H1 (cell line): Measurements from ENCODE around the gene MPV17L2. TPM values are rescaled to one million over a fixed set of nuclear protein-coding genes. Genes with fewer than 3 reads are reported as not detected.

ENCODE experiments used
- CTCF ChIA-PET: fragments of 300-600 bp; sonication (Branson Sonifier 250); formaldehyde crosslinking; loops from one replicate; lab custom pipeline; 2021; ENCODE audit not compliant: partially characterized antibody; lab: Charles Lee
- POLR2A ChIA-PET: fragments of 300-600 bp; sonication (Branson Sonifier 250); formaldehyde crosslinking; loops from one replicate; lab custom pipeline; 2021; ENCODE audit warnings: inconsistent platforms; ENCODE audit not compliant: partially characterized antibody; lab: Charles Lee
- DNase-seq, 2 experiments: peaks; one replicate each; pipeline versions ENCODE4 v3.0.0 to v3.0.0-alpha.2; 2010 to 2022; ENCODE audit warnings: low spot score in 2 of 2, low read depth in 1 of 2, mixed read lengths in 1 of 2
- FAIRE-seq: peaks from 2 replicates; lab custom pipeline; 2011; peaks lifted over from hg19 to GRCh38; lab: Jason Lieb, UNC
- H2AFZ ChIP-seq: 2 replicates; pipeline ENCODE4 v1.8.1; 2012; ENCODE audit warnings: low read length, inconsistent platforms
- H2AK5ac ChIP-seq: 2 replicates; pipeline ENCODE4 v1.6.1; 2013; ENCODE audit warnings: low read depth, low read length
- H2BK120ac ChIP-seq: replicated peaks from 2 replicates; pipeline ENCODE3; 2013; ENCODE audit warnings: low read depth, low read length, inconsistent platforms
- H2BK12ac ChIP-seq: 2 replicates; pipeline ENCODE4 v1.6.1; 2013; ENCODE audit warnings: low read depth, low read length
- H2BK15ac ChIP-seq: 2 replicates; pipeline ENCODE4 v1.6.1; 2013; ENCODE audit warnings: low read length
- H2BK20ac ChIP-seq: 2 replicates; pipeline ENCODE4 v1.6.1; 2013; ENCODE audit warnings: low read length
- H2BK5ac ChIP-seq: 2 replicates; pipeline ENCODE4 v1.6.1; 2013; ENCODE audit warnings: low read depth, low read length
- H3K14ac ChIP-seq: 2 replicates; pipeline ENCODE4 v1.6.1; 2013; ENCODE audit warnings: inconsistent platforms; ENCODE audit not compliant: insufficient read length
- H3K18ac ChIP-seq: 2 replicates; pipeline ENCODE4 v1.6.1; 2013; ENCODE audit warnings: low read length; ENCODE audit errors: extremely low read depth
- H3K23ac ChIP-seq: 2 replicates; pipeline ENCODE4 v1.6.1; 2013; ENCODE audit warnings: inconsistent platforms; ENCODE audit not compliant: insufficient read length
- H3K23me2 ChIP-seq: 2 replicates; pipeline ENCODE4 v1.6.1; 2013; ENCODE audit warnings: low read depth, low read length
- H3K27ac ChIP-seq: 2 replicates; pipeline ENCODE4 v1.6.1; 2011; ENCODE audit warnings: low read depth, low read length, inconsistent platforms
- H3K27me3 ChIP-seq, 4 experiments: replicated peaks in 1 of 4; 1 replicate in 1 of 4; 2 replicates in 3 of 4; pipeline versions ENCODE4 v1.6.1 to v1.8.1; 2011 to 2013; ENCODE audit warnings: low read length in 3 of 4, mild to moderate bottlenecking in 3 of 4, inconsistent platforms in 2 of 4, mixed read lengths in 2 of 4, moderate library complexity in 1 of 4; ENCODE audit not compliant: control insufficient read depth in 3 of 4, insufficient read depth in 3 of 4; ENCODE audit errors: extremely low read depth in 1 of 4
- H3K36me3 ChIP-seq, 4 experiments: 2 replicates each; pipeline versions ENCODE4 v1.6.1 to v1.8.1; 2011 to 2013; ENCODE audit warnings: mild to moderate bottlenecking in 4 of 4, low read length in 3 of 4, moderate library complexity in 2 of 4, control low read depth in 1 of 4, inconsistent platforms in 1 of 4; ENCODE audit not compliant: insufficient read depth in 4 of 4, control insufficient read depth in 2 of 4
- H3K4ac ChIP-seq: replicated peaks from 2 replicates; pipeline ENCODE3; 2013; ENCODE audit warnings: low read length, low read depth, mixed read lengths, inconsistent platforms; ENCODE audit not compliant: insufficient read length
- H3K4me1 ChIP-seq, 4 experiments: replicated peaks in 1 of 4; 1 replicate in 1 of 4; 2 replicates in 3 of 4; pipeline versions ENCODE4 v1.6.1 to v1.8.1; 2011 to 2013; ENCODE audit warnings: low read length in 3 of 4, inconsistent platforms in 2 of 4, mixed read lengths in 1 of 4; ENCODE audit not compliant: insufficient read depth in 4 of 4, control insufficient read depth in 3 of 4
- H3K4me2 ChIP-seq, 2 experiments: 2 replicates each; pipeline versions ENCODE4 v1.6.1 to v1.8.1; 2011 to 2013; ENCODE audit warnings: low read depth in 2 of 2, low read length in 2 of 2, control low read depth in 1 of 2, inconsistent platforms in 1 of 2, mild to moderate bottlenecking in 1 of 2; ENCODE audit not compliant: insufficient read depth in 1 of 2
- H3K4me3 ChIP-seq, 4 experiments: fragments of 200-600, 300-600 bp in 1 of 4; sonication (generic), shearing (Covaris generic), sonication (Bioruptor Twin) in 1 of 4; 2 replicates each; pipeline versions ENCODE4 v1.5.1 to v1.8.1; 2011 to 2016; ENCODE audit warnings: low read length in 4 of 4, low read depth in 3 of 4, control low read depth in 2 of 4, inconsistent platforms in 2 of 4, mild to moderate bottlenecking in 2 of 4, mixed read lengths in 1 of 4, moderate library complexity in 1 of 4; ENCODE audit not compliant: insufficient read depth in 2 of 4; ENCODE audit errors: extremely low read depth in 1 of 4
- H3K56ac ChIP-seq: replicated peaks from 2 replicates; pipeline ENCODE3; 2013; ENCODE audit warnings: low read depth, mild to moderate bottlenecking, mixed read lengths, low read length, inconsistent platforms; ENCODE audit not compliant: insufficient read length
- H3K79me1 ChIP-seq: 2 replicates; pipeline ENCODE4 v1.6.1; 2013; ENCODE audit warnings: low read depth, low read length, control low read depth
- H3K79me2 ChIP-seq, 2 experiments: 2 replicates each; pipeline versions ENCODE4 v1.6.1 to v1.8.1; 2012 to 2013; ENCODE audit warnings: low read length in 2 of 2, mild to moderate bottlenecking in 2 of 2, inconsistent platforms in 1 of 2; ENCODE audit not compliant: insufficient read depth in 2 of 2, control insufficient read depth in 1 of 2
- H3K9ac ChIP-seq, 4 experiments: replicated peaks in 1 of 4; 1 replicate in 1 of 4; 2 replicates in 3 of 4; pipeline versions ENCODE4 v1.6.1 to v1.8.1; 2011 to 2013; ENCODE audit warnings: low read depth in 3 of 4, low read length in 3 of 4, control low read depth in 2 of 4, mild to moderate bottlenecking in 2 of 4, moderate library complexity in 2 of 4, inconsistent platforms in 1 of 4; ENCODE audit errors: extremely low read depth in 1 of 4
- H3K9me3 ChIP-seq, 2 experiments: 2 replicates each; pipeline versions ENCODE4 v1.6.1 to v1.8.1; 2012 to 2013; ENCODE audit warnings: mild to moderate bottlenecking in 2 of 2, moderate library complexity in 2 of 2, control low read depth in 1 of 2, inconsistent platforms in 1 of 2, low read depth in 1 of 2, low read length in 1 of 2, mixed read lengths in 1 of 2; ENCODE audit not compliant: insufficient read depth in 2 of 2
- H4K20me1 ChIP-seq, 2 experiments: replicated peaks in 1 of 2; 2 replicates each; pipeline versions ENCODE3 to v1.8.1; 2011 to 2013; ENCODE audit warnings: inconsistent platforms in 2 of 2, low read length in 2 of 2, mild to moderate bottlenecking in 1 of 2; ENCODE audit not compliant: insufficient read depth in 2 of 2, control insufficient read depth in 1 of 2
- H4K5ac ChIP-seq: 2 replicates; pipeline ENCODE4 v1.6.1; 2013; ENCODE audit warnings: low read length, low read depth, mixed read lengths, inconsistent platforms; ENCODE audit not compliant: insufficient read length
- H4K8ac ChIP-seq: 2 replicates; pipeline ENCODE4 v1.8.0; 2013; ENCODE audit warnings: mild to moderate bottlenecking, moderate library complexity, low read length, inconsistent platforms; ENCODE audit not compliant: insufficient read depth; ENCODE audit errors: extremely low read depth
- H4K91ac ChIP-seq: replicated peaks from 2 replicates; pipeline ENCODE3; 2013; ENCODE audit warnings: low read length, mixed read lengths, inconsistent platforms; ENCODE audit not compliant: insufficient read length
- CHD2 ChIP-seq: IDR thresholded peaks from 2 replicates; pipeline ENCODE4 v1.6.1; 2012; ENCODE audit warnings: low read length, improper control_type of control experiment
- CREB1 ChIP-seq: IDR thresholded peaks from 2 replicates; pipeline ENCODE4 v1.6.1; 2012; ENCODE audit warnings: inconsistent platforms
- EZH2 ChIP-seq: fragments of 200-600 bp; sonication (generic); IDR thresholded peaks from 2 replicates; pipeline ENCODE4 v1.7.1; 2012; ENCODE audit warnings: low read depth, mild to moderate bottlenecking, moderate library complexity, low read length, inconsistent platforms; ENCODE audit not compliant: severe bottlenecking
- NRF1 ChIP-seq: IDR thresholded peaks from 2 replicates; pipeline ENCODE4 v1.6.1; 2011; ENCODE audit warnings: mild to moderate bottlenecking, low read depth, low read length, improper control_type of control experiment
- SIN3A ChIP-seq, 2 experiments: IDR thresholded peaks in 1 of 2; conservative IDR thresholded peaks in 1 of 2; 2 replicates each; pipeline ENCODE4 v1.6.1; 2011 to 2012; ENCODE audit warnings: low read length in 2 of 2, improper control_type of control experiment in 1 of 2, low read depth in 1 of 2, mild to moderate bottlenecking in 1 of 2
- SP1 ChIP-seq: IDR thresholded peaks from 2 replicates; pipeline ENCODE4 v1.6.1; 2011; ENCODE audit warnings: low read depth, low read length
- SP2 ChIP-seq: IDR thresholded peaks from 2 replicates; pipeline ENCODE4 v1.6.1; 2012; ENCODE audit warnings: mild to moderate bottlenecking, low read length, inconsistent platforms
- SP4 ChIP-seq: IDR thresholded peaks from 2 replicates; pipeline ENCODE4 v1.6.1; 2012; ENCODE audit warnings: low read length, inconsistent platforms
- WGBS, 2 experiments: shearing (Covaris generic) in 1 of 2; methylation state at CpG; one replicate each; pipeline versions ENCODE4 v1.1.6 to v1.1.7; 2013 to 2015; ENCODE audit warnings: low lambda C conversion rate in 2 of 2, mixed read lengths in 2 of 2, inconsistent platforms in 1 of 2, low coverage in 1 of 2, missing lambda C conversion rate in 1 of 2; ENCODE audit not compliant: insufficient replicate concordance in 2 of 2, insufficient coverage in 1 of 2, insufficient read length in 1 of 2; ENCODE audit errors: extremely low coverage in 1 of 2, missing lambda C conversion rate in 1 of 2; 5-methylcytosine and 5-hydroxymethylcytosine counted together
- polyA plus RNA-seq, 7 experiments: library from polyadenylated mRNA; depleted of rRNA in 3 of 7; stranded (reverse) in 5 of 7; unstranded in 2 of 7; fragments of >200 nt in 5 of 7; fragments of 200-250 nt in 2 of 7; gene quantifications; 1 replicate in 5 of 7; 2 replicates in 1 of 7; 4 replicates in 1 of 7; pipeline versions ENCODE4 v1.2.1 to v1.2.3, GENCODE V29; 2011 to 2013; ENCODE audit warnings: missing spikeins in 2 of 7, mixed read lengths in 2 of 7
- total RNA-seq: library from RNA; stranded (reverse); fragmentation: NEBNext Ultra II Directional; extraction: Animal tissue kit (Norgen Biotek cat#: 25700); gene quantifications from 2 replicates; pipeline ENCODE4 v1.2.1, GENCODE V29; 2021
- TF ChIP-seq, protein P1 (sequence below), 3 experiments: IDR thresholded peaks; 1 replicate in 2 of 3; 2 replicates in 1 of 3; pipeline versions ENCODE4 v1.5.1 to v1.6.1; 2011; ENCODE audit warnings: low read length in 3 of 3, mild to moderate bottlenecking in 3 of 3, inconsistent platforms in 2 of 3, low read depth in 1 of 3, moderate library complexity in 1 of 3; ENCODE audit not compliant: insufficient read depth in 1 of 3; ENCODE audit errors: control extremely low read depth in 1 of 3

Gene MPV17L2
- total and polyA plus RNA-seq, 2 of the 8 experiments (the other 6 are each of a cell fraction or from before 2014, with no cell fraction given), result 24.2 to 82.6 TPM

GRCh38 chr19:18203863-18204393 lies 10.9 kb downstream of the MPV17L2 start, which contains the start of gene RAB3A:
Gene RAB3A, minus strand, starts transcription at chr19:18204042. Its CDS starts 1,302 bp downstream, at chr19:18202740.
- 0 out of 4 replicates have a peak, but pooled peaks cover 0 to 4% of the 10 kb centered on the region in 2 experiments for H3K79me2 ChIP-seq
- WGBS, 2 experiments, result 1% methylated on average over 43 of the region's 50 CpGs; no CpG with 5 or more reads in 1 of the 2 experiments
- peak within 1 kb of the TSS in 3 of 4 experiments; percentile 52 to 70 (median 67); a peak in 6 of 7 replicates for H3K9ac ChIP-seq
- FAIRE-seq (peak; percentile 7), DNase-seq (peak; percentile 97 to 100)
- peak within 1 kb of the TSS; percentile 94 for H3K56ac ChIP-seq
- no peak within 1 kb of the TSS for H3K23ac ChIP-seq
- H3K36me3 ChIP-seq, result peaks cover 0 to 3% (median 1%) of the 10 kb centered on the region in 4 experiments; a peak in 5 of 8 replicates
- H3K23me2 ChIP-seq, result peaks cover 12% of the 10 kb centered on the region
- H3K14ac ChIP-seq, result no peak within 1 kb of the TSS
- H3K27ac ChIP-seq, result peak within 1 kb of the TSS; percentile 76
- H3K4me3 ChIP-seq, result peak within 1 kb of the TSS; percentile 56 to 83 (median 78)
- peak within 1 kb of the TSS; percentile 73 for H4K5ac ChIP-seq
- H3K27me3 ChIP-seq, result no peaks in the 10 kb centered on the region; a peak in 1 of 7 replicates
- peaks cover 5% of the 10 kb centered on the region; the same call in 1 of the 2 replicates for H3K79me1 ChIP-seq
- no peak within 1 kb of the TSS for H2AK5ac ChIP-seq
- peaks cover 1 to 13% of the 10 kb centered on the region in 2 experiments for H4K20me1 ChIP-seq
- ChIA-PET POLR2A (interaction anchor here (0.6 to 7.3 kb wide), 11 partner anchors 9 to 271 kb away, joined by 3 to 65 read pairs (median 6); partner anchors contain the start of genes CCDC124, JUND and MPV17L2), CTCF (interaction anchor here (0.6 to 11.5 kb wide), 12 partner anchors 9 to 134 kb away, joined by 3 to 305 read pairs (median 3); partner anchors contain the start of gene PDE4C)
- H2BK12ac ChIP-seq, result peak within 1 kb of the TSS; percentile 68
- H4K8ac ChIP-seq, result peak within 1 kb of the TSS; percentile 75; the same call in 1 of the 2 replicates
- peaks cover 0 to 11% (median 7%) of the 10 kb centered on the region in 4 experiments; a peak in 5 of 7 replicates for H3K4me1 ChIP-seq
- no peaks in the 10 kb centered on the region for H3K9me3 ChIP-seq
- peak within 1 kb of the TSS; percentile 79 to 92 for H3K4me2 ChIP-seq
- H3K4ac ChIP-seq, result no peak within 1 kb of the TSS
- H2AFZ ChIP-seq, result no peak within 1 kb of the TSS
- 0 out of 2 replicates have a peak within 1 kb of the TSS, but pooled peaks have one; percentile 48 for H2BK20ac ChIP-seq
- H2BK15ac ChIP-seq, result peak within 1 kb of the TSS; percentile 2; the same call in 1 of the 2 replicates
- H2BK5ac ChIP-seq, result peak within 1 kb of the TSS; percentile 87
- peak within 1 kb of the TSS; percentile 84 for H3K18ac ChIP-seq
- peak within 1 kb of the TSS; percentile 63 for H4K91ac ChIP-seq
- peak within 1 kb of the TSS; percentile 51 for H2BK120ac ChIP-seq
- TF ChIP-seq EZH2, result no peak
- peak; percentile 92 for TF ChIP-seq CREB1
- TF ChIP-seq CHD2, result peak; percentile 97
- peak; percentile 48 to 63; a peak in 2 of 4 replicates for TF ChIP-seq SIN3A (conservative IDR thresholded peaks at IDR 0.05 in 1 of 2, IDR thresholded peaks at IDR 0.05 in 1 of 2; ENCODE audit: low read depth in 1 of 2, low read length in 2 of 2)
- peak; percentile 100 for TF ChIP-seq SP1
- TF ChIP-seq SP4, result peak; percentile 97
- TF ChIP-seq NRF1, result peak; percentile 22; the same call in 1 of the 2 replicates
- peak; percentile 95 for TF ChIP-seq SP2
- TF ChIP-seq, protein P1, sequence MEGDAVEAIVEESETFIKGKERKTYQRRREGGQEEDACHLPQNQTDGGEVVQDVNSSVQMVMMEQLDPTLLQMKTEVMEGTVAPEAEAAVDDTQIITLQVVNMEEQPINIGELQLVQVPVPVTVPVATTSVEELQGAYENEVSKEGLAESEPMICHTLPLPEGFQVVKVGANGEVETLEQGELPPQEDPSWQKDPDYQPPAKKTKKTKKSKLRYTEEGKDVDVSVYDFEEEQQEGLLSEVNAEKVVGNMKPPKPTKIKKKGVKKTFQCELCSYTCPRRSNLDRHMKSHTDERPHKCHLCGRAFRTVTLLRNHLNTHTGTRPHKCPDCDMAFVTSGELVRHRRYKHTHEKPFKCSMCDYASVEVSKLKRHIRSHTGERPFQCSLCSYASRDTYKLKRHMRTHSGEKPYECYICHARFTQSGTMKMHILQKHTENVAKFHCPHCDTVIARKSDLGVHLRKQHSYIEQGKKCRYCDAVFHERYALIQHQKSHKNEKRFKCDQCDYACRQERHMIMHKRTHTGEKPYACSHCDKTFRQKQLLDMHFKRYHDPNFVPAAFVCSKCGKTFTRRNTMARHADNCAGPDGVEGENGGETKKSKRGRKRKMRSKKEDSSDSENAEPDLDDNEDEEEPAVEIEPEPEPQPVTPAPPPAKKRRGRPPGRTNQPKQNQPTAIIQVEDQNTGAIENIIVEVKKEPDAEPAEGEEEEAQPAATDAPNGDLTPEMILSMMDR (IDR thresholded peaks at IDR 0.05; ENCODE audit: control extremely low read depth in 1 of 3, insufficient read depth in 1 of 3, low read depth in 1 of 3, low read length in 3 of 3), result peak in 2 of 3 experiments; percentile 14 to 20; a peak in 1 of 4 replicates
